22Rv1 (cell line): ENCODE measurements around the gene GALNT1.

ENCODE experiments used
- ZFX ChIP-seq: fragments of 450-650 bp; IDR thresholded peaks from 2 replicates; pipeline ENCODE4 v1.6.1; 2017; ENCODE audit warnings: antibody characterized with exemption, borderline replicate concordance
- TF ChIP-seq, protein P1 (sequence below): fragments of 450-650 bp; IDR thresholded peaks from 2 replicates; pipeline ENCODE4 v1.5.1; 2017; ENCODE audit warnings: mild to moderate bottlenecking

DNA sequence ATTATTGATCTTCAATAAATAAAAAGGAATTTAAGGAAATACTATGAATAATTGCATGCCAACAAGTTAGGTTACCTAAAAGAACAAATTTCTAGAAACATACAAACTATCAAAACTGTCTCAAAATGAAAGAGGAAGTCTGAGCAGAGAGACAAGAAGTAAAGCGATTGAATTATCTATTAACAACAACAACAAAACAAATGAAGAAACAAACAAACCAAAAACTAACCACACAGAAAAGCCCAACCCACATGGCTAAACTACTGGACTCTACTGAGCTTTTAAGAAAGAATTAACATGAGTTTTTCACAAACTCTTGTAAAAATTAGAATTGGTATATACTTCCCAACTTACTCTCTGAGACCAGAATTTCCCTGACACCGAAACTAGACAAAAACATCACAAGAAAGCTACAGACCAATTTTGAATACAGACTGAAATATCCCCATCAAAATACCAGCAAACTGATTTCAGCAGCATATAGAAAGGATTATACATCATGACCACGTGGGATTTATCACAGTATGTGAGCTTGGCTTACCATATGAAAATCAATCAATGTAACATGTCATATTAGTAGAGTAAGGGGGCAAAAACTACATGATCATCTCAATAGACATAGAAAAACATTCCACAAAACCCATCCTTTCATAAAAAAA is 16.6 kb upstream of the GALNT1 start:
- TF ChIP-seq, protein P1, sequence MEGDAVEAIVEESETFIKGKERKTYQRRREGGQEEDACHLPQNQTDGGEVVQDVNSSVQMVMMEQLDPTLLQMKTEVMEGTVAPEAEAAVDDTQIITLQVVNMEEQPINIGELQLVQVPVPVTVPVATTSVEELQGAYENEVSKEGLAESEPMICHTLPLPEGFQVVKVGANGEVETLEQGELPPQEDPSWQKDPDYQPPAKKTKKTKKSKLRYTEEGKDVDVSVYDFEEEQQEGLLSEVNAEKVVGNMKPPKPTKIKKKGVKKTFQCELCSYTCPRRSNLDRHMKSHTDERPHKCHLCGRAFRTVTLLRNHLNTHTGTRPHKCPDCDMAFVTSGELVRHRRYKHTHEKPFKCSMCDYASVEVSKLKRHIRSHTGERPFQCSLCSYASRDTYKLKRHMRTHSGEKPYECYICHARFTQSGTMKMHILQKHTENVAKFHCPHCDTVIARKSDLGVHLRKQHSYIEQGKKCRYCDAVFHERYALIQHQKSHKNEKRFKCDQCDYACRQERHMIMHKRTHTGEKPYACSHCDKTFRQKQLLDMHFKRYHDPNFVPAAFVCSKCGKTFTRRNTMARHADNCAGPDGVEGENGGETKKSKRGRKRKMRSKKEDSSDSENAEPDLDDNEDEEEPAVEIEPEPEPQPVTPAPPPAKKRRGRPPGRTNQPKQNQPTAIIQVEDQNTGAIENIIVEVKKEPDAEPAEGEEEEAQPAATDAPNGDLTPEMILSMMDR, result no peak
- TF ChIP-seq ZFX, result no peak
